ENCODE results near the gene MAP3K6. TPM values are rescaled to one million over a fixed set of nuclear protein-coding genes. Genes with fewer than 3 reads are reported as not detected.
A peak's percentile ranks its signal among the peaks of the same experiment; 100 is the strongest.

The MAP3K6 gene
- polyA plus RNA-seq, 1 donor from 2014 or later: 4.4 TPM

GRCh38 chr1:27314169-27314568 is 52.6 kb downstream of the MAP3K6 start:
- Histone ChIP-seq H3K36me3 (ENCODE audit: insufficient read depth, low read length) (no peaks in the 10 kb centered on the region), H3K27ac (ENCODE audit: low read length) (no peak overlapping the region), H3K9me3 (ENCODE audit: low read length) (no peaks in the 10 kb centered on the region), H3K27me3 (ENCODE audit: insufficient read depth, low read depth, low read length) (no peaks in the 10 kb centered on the region), H3F3A (ENCODE audit: insufficient read depth, low read length, poor library complexity, severe bottlenecking) (no peaks in the 10 kb centered on the region), H4K20me1 (ENCODE audit: insufficient read depth) (no peaks in the 10 kb centered on the region), H3K4me3 (ENCODE audit: low read length) (no peak overlapping the region), H2AFZ (ENCODE audit: low read depth, low read length) (no peak overlapping the region), H3K9ac (ENCODE audit: low read length) (no peak overlapping the region), H3K9me2 (ENCODE audit: insufficient read depth, low read length) (no peaks in the 10 kb centered on the region), H3K79me2 (replicated peaks; ENCODE audit: insufficient read depth, low read length) (no peaks in the 10 kb centered on the region), H3K4me2 (ENCODE audit: low read length) (no peak overlapping the region)
- TF ChIP-seq SMC3 (conservative IDR thresholded peaks at IDR 0.05; ENCODE audit: poor library complexity): no peak

- no peak overlapping the region for H3K4me3 ChIP-seq (ENCODE audit: low read length)
- H3K36me3 ChIP-seq (ENCODE audit: insufficient read depth, low read length): no peaks in the 10 kb centered on the region
- peak overlapping the region; percentile 11 for H3K9ac ChIP-seq (ENCODE audit: low read length)
- H2AFZ ChIP-seq (ENCODE audit: low read depth, low read length): no peak overlapping the region
- H3K9me2 ChIP-seq (ENCODE audit: insufficient read depth, low read length): no peaks in the 10 kb centered on the region
- no peaks in the 10 kb centered on the region for H3F3A ChIP-seq (ENCODE audit: insufficient read depth, low read length, poor library complexity, severe bottlenecking)
- no peak overlapping the region for H3K27ac ChIP-seq (ENCODE audit: low read length)
- TF ChIP-seq POLR2AphosphoS5 (IDR thresholded peaks at IDR 0.05): no peak
- no peak for TF ChIP-seq CTCF (IDR thresholded peaks at IDR 0.05; ENCODE audit: poor library complexity, severe bottlenecking)
- TF ChIP-seq MXI1 (conservative IDR thresholded peaks at IDR 0.05; ENCODE audit: poor library complexity, severe bottlenecking): no peak
- no peak for TF ChIP-seq REST (IDR thresholded peaks at IDR 0.05; ENCODE audit: borderline replicate concordance)
- TF ChIP-seq EZH2 (IDR thresholded peaks at IDR 0.05; ENCODE audit: borderline replicate concordance, insufficient read depth, low read length, poor library complexity, severe bottlenecking): no peak
- no peak for TF ChIP-seq SMC3 (conservative IDR thresholded peaks at IDR 0.05; ENCODE audit: poor library complexity)
- no peak for TF ChIP-seq TAF1 (IDR thresholded peaks at IDR 0.05; ENCODE audit: low read depth)
- no peak for TF ChIP-seq EP300 (conservative IDR thresholded peaks at IDR 0.05; ENCODE audit: poor library complexity, severe bottlenecking)
- no peak for TF ChIP-seq RAD21 (conservative IDR thresholded peaks at IDR 0.05)
- no peaks in the 10 kb centered on the region for H3K9me3 ChIP-seq (ENCODE audit: low read length)
- H3K27me3 ChIP-seq (ENCODE audit: insufficient read depth, low read depth, low read length): no peaks in the 10 kb centered on the region
- H4K20me1 ChIP-seq (ENCODE audit: insufficient read depth): no peaks in the 10 kb centered on the region
- no peak overlapping the region for H3K4me2 ChIP-seq (ENCODE audit: low read length)
- no peaks in the 10 kb centered on the region for H3K79me2 ChIP-seq (replicated peaks; ENCODE audit: insufficient read depth, low read length)
Observed at GRCh38 chr1:27307874-27308598, 58.7 kb downstream of the MAP3K6 start.

Data from neural cell (in vitro differentiated cells).